Measurements from ENCODE around the gene PTTG1IP2.

GRCh38 chr7:90502539-90502938 is 33.1 kb downstream of the PTTG1IP2 start:
- TF ChIP-seq EZH2 (IDR thresholded peaks at IDR 0.05; ENCODE audit: borderline replicate concordance, low read depth, low read length, severe bottlenecking): no peak
- no peak for TF ChIP-seq CTCF (IDR thresholded peaks at IDR 0.05; ENCODE audit: borderline replicate concordance, extremely low read depth, low read length, poor library complexity, severe bottlenecking)

Data from DND-41 (cell line).